ENCODE measurements around the gene SEMA3G. TPM values are rescaled to one million over a fixed set of nuclear protein-coding genes. Genes with fewer than 3 reads are reported as not detected.

SEMA3G gene
- total and polyA plus RNA-seq, 5 donors: 4.7 to 13.1 (median 8.8) TPM

- H3K4me1 ChIP-seq (ENCODE audit: control insufficient read depth, insufficient read depth, low read length): no peaks in the 10 kb centered on the region
- intact Hi-C loops (cut with DNase I): loop anchor here in 1 of 4 donors (10.0 kb wide), 1 partner anchor 127 kb away; no protein-coding TSS in a partner anchor
- no peaks in the 10 kb centered on the region for H3K9me3 ChIP-seq (ENCODE audit: control insufficient read depth, low read length)
- no peaks in the 10 kb centered on the region for H3K27me3 ChIP-seq (ENCODE audit: control insufficient read depth, insufficient read depth)
- no peak overlapping the region for H3K27ac ChIP-seq (ENCODE audit: low read length)
- DNase-seq (no peak), ATAC-seq (no peak)
- 91% methylated on average over 6 of the region's 6 CpGs for WGBS
- no peak overlapping the region for H3K4me3 ChIP-seq (ENCODE audit: low read length)
Measured at GRCh38 chr3:52477796-52478095, 32.8 kb upstream of the SEMA3G start.

DNA sequence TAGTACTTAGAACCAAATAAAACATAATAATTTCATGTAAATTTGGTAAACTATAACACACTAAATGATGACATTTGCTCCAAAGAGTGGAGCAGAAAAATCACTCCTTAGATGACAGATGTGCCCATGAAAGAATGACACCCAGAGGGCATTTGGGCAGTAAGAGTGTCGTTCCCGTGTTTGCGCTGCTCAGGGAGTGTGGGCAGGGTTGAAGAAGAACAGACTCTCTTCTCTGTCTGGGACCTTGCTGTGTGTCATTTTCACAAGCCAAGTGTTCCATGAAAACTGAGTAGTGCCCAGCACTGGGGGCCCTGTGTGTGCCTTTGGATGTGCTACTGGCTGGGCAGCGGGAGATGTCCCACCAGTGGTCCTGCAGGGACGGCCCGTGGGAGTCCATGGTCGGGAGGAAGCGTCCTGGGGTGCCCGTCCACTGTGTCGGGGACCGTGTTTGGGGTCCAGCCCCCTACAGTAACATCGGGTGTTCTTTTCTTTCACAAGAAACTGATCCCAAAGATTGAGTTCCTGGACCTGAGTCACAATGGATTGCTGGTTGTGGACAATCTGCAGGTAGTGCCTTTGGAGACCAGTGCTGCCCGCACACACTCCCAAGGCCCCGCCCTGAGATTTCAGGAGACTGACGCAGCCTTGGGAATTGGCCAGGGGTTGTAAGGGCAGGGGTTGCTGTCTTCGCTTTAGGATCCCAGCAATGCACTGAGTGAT is 32.3 kb upstream of the SEMA3G start:
- intact Hi-C loops (cut with DNase I): loop anchor here in 1 of 4 donors (10.0 kb wide), 1 partner anchor 128 kb away; no protein-coding TSS in a partner anchor
- 91% methylated on average over 16 of the region's 16 CpGs for WGBS
- ATAC-seq (no peak), DNase-seq (peak in 1 of 3 donors; percentile 44)
- no peaks in the 10 kb centered on the region for H3K27me3 ChIP-seq (ENCODE audit: control insufficient read depth, insufficient read depth)
- no peak overlapping the region for H3K27ac ChIP-seq (ENCODE audit: low read length)
- no peaks in the 10 kb centered on the region for H3K9me3 ChIP-seq (ENCODE audit: control insufficient read depth, low read length)
- H3K4me1 ChIP-seq (ENCODE audit: control insufficient read depth, insufficient read depth, low read length): peaks cover under 1% of the 10 kb centered on the region
- no peak overlapping the region for H3K4me3 ChIP-seq (ENCODE audit: low read length)

DNA sequence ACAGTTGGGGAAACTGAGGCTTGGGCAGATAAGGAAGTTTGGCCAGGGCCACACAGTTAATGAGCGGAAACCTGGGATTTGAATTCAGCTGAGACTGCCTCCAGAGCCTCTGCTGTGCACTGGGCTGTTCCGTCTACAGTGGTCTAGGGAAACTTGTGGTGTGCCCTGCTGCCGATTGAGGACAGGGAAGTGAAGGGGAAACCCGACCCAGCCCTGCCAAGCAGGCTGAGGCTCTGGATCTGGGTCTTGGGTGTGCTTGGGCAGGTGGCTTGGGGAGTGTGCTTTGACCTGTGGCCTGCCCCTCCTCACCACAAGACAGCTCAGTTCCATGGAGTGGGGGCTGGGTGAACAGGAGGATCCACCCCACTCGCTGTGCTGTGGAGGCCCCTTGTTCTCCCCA is 28.1 kb upstream of the SEMA3G start:
- ATAC-seq (peak in 1 of 2 donors; percentile 15), DNase-seq (peak in 1 of 3 donors; percentile 60)
- Histone ChIP-seq H3K27me3 (ENCODE audit: control insufficient read depth, insufficient read depth) (no peaks in the 10 kb centered on the region), H3K4me1 (ENCODE audit: control insufficient read depth, insufficient read depth, low read length) (peaks cover 5% of the 10 kb centered on the region), H3K4me3 (ENCODE audit: low read length) (no peak overlapping the region), H3K27ac (ENCODE audit: low read length) (peak overlapping the region; percentile 12), H3K9me3 (ENCODE audit: control insufficient read depth, low read length) (no peaks in the 10 kb centered on the region)
- intact Hi-C loops (cut with DNase I): loop anchor here (5.0 to 10.0 kb wide), 4 partner anchors 64 to 214 kb away; partner anchors contain the start of genes UQCC5 (in 2 of the 4), GNL3 (in 1 of the 4) and PBRM1 (in 1 of the 4)
- WGBS: 86% methylated on average over 5 of the region's 5 CpGs

- Histone ChIP-seq H3K9me3 (ENCODE audit: control insufficient read depth, low read length) (no peaks in the 10 kb centered on the region), H3K27ac (ENCODE audit: low read length) (peak overlapping the region; percentile 16), H3K4me1 (ENCODE audit: control insufficient read depth, insufficient read depth, low read length) (peaks cover 5% of the 10 kb centered on the region), H3K27me3 (ENCODE audit: control insufficient read depth, insufficient read depth) (no peaks in the 10 kb centered on the region), H3K4me3 (ENCODE audit: low read length) (no peak overlapping the region)
- no peak for DNase-seq
- WGBS: 60% methylated on average over 14 of the region's 14 CpGs
- ATAC-seq: no peak
- intact Hi-C loops (cut with DNase I): loop anchor here (5.0 to 10.0 kb wide), 4 partner anchors 65 to 215 kb away; partner anchors contain the start of genes UQCC5 (in 2 of the 4), GNL3 (in 1 of the 4) and PBRM1 (in 1 of the 4)
Measured at GRCh38 chr3:52472239-52473000, 27.5 kb upstream of the SEMA3G start.

- no peaks in the 10 kb centered on the region for H3K27me3 ChIP-seq (ENCODE audit: control insufficient read depth, insufficient read depth)
- H3K4me1 ChIP-seq (ENCODE audit: control insufficient read depth, insufficient read depth, low read length): peaks cover 5% of the 10 kb centered on the region
- intact Hi-C loops (cut with DNase I): loop anchor here (5.0 to 10.0 kb wide), 4 partner anchors 66 to 216 kb away; partner anchors contain the start of genes UQCC5 (in 2 of the 4), GNL3 (in 1 of the 4) and PBRM1 (in 1 of the 4)
- H3K27ac ChIP-seq (ENCODE audit: low read length): no peak overlapping the region
- DNase-seq (peak; percentile 76 to 91 (median 90)), ATAC-seq (peak; percentile 72 to 77)
- 56% methylated on average over 26 of the region's 26 CpGs for WGBS
- no peak overlapping the region for H3K4me3 ChIP-seq (ENCODE audit: low read length)
- no peaks in the 10 kb centered on the region for H3K9me3 ChIP-seq (ENCODE audit: control insufficient read depth, low read length)
Measured at GRCh38 chr3:52471371-52472238, 26.7 kb upstream of the SEMA3G start.

- H3K4me1 ChIP-seq (ENCODE audit: control insufficient read depth, insufficient read depth, low read length): peaks cover 6% of the 10 kb centered on the region
- H3K27me3 ChIP-seq (ENCODE audit: control insufficient read depth, insufficient read depth): no peaks in the 10 kb centered on the region
- intact Hi-C loops (cut with DNase I): loop anchor here (5.0 to 10.0 kb wide), 4 partner anchors 66 to 216 kb away; partner anchors contain the start of genes UQCC5 (in 2 of the 4), GNL3 (in 1 of the 4) and PBRM1 (in 1 of the 4)
- H3K27ac ChIP-seq (ENCODE audit: low read length): no peak overlapping the region
- ATAC-seq: no peak
- no peaks in the 10 kb centered on the region for H3K9me3 ChIP-seq (ENCODE audit: control insufficient read depth, low read length)
- H3K4me3 ChIP-seq (ENCODE audit: low read length): no peak overlapping the region
- no peak for DNase-seq
- 95% methylated on average over 4 of the region's 4 CpGs for WGBS
Measured at GRCh38 chr3:52470920-52471319, 26.0 kb upstream of the SEMA3G start.

DNA sequence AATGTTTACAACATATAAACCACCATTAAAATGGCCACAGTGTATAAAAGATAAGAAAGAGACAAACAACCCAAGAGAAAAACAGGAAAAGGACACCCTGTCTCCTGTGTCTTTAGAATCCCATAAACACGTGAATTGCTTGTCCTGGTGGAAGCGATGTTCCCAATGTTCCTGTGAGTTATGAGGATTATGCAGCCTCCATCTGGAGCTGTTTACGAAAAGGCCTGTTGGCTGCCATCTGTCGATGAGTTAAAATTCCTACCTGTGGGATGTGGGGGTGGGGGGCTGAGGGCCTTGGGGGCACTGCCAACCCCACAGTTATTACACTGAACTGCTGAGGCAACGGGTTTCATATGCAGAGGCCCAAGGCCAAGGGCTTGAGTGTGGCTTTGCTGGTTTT is 24.1 kb upstream of the SEMA3G start:
- peaks cover 6% of the 10 kb centered on the region for H3K4me1 ChIP-seq (ENCODE audit: control insufficient read depth, insufficient read depth, low read length)
- no peaks in the 10 kb centered on the region for H3K9me3 ChIP-seq (ENCODE audit: control insufficient read depth, low read length)
- H3K27me3 ChIP-seq (ENCODE audit: control insufficient read depth, insufficient read depth): no peaks in the 10 kb centered on the region
- no peak overlapping the region for H3K4me3 ChIP-seq (ENCODE audit: low read length)
- intact Hi-C loops (cut with DNase I): no loop called here
- ATAC-seq (no peak), DNase-seq (no peak)
- no peak overlapping the region for H3K27ac ChIP-seq (ENCODE audit: low read length)
- 66% methylated on average over 5 of the region's 5 CpGs for WGBS

DNA sequence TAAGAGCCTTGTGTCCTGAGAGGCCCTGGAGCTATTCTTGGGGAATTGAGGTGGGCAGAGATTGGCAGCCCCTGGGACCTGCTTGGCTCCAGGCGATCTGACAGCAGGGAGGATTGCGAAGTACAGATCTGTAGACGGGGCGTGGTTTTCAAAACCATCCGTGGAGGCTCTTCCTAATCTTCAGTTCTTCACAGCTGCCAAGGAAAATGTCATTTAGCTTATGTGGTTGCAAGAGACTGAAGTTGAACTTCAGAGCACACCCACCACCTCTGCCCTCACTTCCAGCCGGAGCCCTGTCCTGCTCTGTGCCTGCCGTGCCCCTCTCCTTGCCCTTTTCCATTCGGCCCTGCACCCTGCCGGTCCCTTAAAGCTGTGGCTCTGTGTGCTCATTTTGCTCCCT is 23.4 kb upstream of the SEMA3G start:
- peak overlapping the region; percentile 43 for H3K27ac ChIP-seq (ENCODE audit: low read length)
- no peaks in the 10 kb centered on the region for H3K27me3 ChIP-seq (ENCODE audit: control insufficient read depth, insufficient read depth)
- intact Hi-C loops (cut with DNase I): no loop called here
- peak in 2 of 3 donors; percentile 43 to 59 for DNase-seq
- H3K4me3 ChIP-seq (ENCODE audit: low read length): no peak overlapping the region
- no peaks in the 10 kb centered on the region for H3K9me3 ChIP-seq (ENCODE audit: control insufficient read depth, low read length)
- ATAC-seq: peak; percentile 32 to 51
- peaks cover 6% of the 10 kb centered on the region for H3K4me1 ChIP-seq (ENCODE audit: control insufficient read depth, insufficient read depth, low read length)
- 26% methylated on average over 9 of the region's 9 CpGs for WGBS

DNA sequence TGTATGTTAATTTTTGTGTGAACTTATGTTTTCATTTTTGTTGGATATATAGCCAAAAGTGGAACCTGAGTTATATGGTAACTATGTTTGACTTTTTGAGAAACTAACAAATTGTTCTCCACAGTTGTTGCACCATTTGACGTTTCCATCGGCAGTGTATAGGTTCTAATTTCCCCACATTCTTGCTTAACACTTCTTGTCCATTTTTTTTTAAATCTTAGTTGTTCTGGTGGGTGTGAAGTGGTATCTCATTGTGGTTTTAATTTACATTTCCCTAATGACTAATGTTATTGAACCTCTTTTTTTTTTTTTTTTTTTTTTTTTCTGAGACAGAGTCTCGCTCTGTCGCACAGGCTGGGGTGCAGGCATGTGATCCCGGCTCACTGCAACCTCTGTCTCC is 18.5 kb upstream of the SEMA3G start:
- H3K9me3 ChIP-seq (ENCODE audit: control insufficient read depth, low read length): no peaks in the 10 kb centered on the region
- ATAC-seq: no peak
- DNase-seq: no peak
- H3K27ac ChIP-seq (ENCODE audit: low read length): no peak overlapping the region
- peaks cover 3% of the 10 kb centered on the region for H3K4me1 ChIP-seq (ENCODE audit: control insufficient read depth, insufficient read depth, low read length)
- intact Hi-C loops (cut with DNase I): no loop called here
- H3K4me3 ChIP-seq (ENCODE audit: low read length): no peak overlapping the region
- 91% methylated on average over 5 of the region's 5 CpGs for WGBS
- no peaks in the 10 kb centered on the region for H3K27me3 ChIP-seq (ENCODE audit: control insufficient read depth, insufficient read depth)

DNA sequence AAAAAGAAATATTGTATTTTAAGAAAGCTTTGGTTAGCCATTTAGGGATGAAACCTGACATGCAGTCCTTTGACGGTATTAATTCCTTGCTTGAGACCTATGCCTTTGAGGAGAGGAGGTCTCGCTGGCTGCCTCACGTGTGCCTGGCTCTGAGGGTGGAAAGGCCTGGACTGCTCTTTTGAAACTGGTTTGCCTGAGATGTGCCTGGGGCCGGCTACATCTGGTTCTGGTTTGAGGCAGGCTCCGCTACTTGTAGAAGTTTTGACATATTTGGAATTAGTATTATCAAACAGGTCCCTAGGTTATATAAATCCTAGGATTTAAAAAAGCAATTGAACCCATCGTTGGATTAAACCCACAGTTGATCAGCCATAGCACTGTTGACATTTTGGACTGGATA is 17.0 kb upstream of the SEMA3G start:
- no peak for ATAC-seq
- Histone ChIP-seq H3K4me1 (ENCODE audit: control insufficient read depth, insufficient read depth, low read length) (peaks cover 5% of the 10 kb centered on the region), H3K27me3 (ENCODE audit: control insufficient read depth, insufficient read depth) (no peaks in the 10 kb centered on the region), H3K4me3 (ENCODE audit: low read length) (no peak overlapping the region), H3K9me3 (ENCODE audit: control insufficient read depth, low read length) (no peaks in the 10 kb centered on the region), H3K27ac (ENCODE audit: low read length) (no peak overlapping the region)
- intact Hi-C loops (cut with DNase I): no loop called here
- WGBS: 85% methylated on average over 6 of the region's 6 CpGs
- no peak for DNase-seq

All from right cardiac atrium (tissue), 5 donors.